ENCODE results near the gene SCAMP1.
"Not testable (repeated sequence)": the region's sequence is repeated elsewhere in the genome, so short reads cannot be mapped to it uniquely, and the experiment has no call there.

SCAMP1 gene

DNA sequence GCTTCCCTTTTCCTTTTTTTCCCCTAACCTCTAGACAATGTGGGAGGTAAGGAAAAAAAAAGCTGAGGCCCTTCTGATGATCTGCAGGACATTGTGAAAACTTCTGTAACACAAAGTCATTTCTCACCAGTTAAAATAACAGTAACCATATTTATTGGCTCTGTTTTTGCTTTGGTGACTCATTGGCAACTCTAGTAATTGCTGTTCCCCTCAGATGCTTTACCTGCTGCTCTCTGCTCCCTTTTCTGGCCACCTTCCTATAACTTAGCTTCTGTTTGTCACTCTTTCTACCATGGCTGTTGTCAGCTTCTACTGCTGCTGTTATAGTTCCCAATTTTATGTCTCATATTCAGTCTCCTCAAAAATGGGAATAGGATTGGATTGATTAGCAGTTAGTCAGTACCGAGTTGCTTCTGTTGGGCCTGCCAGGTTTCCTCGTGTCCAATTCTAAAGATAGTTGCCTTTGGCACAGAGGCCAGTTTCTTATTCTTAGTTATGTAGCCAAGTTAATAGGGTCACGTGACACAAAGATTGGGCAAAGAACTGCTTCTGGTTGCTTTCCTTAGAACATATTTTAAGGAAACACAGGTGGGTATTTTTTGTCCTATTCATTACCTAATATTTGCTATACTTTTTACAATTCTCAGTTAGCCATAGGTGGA lies 16.8 kb downstream of the SCAMP1 start:
- no peak for DNase-seq
- in situ Hi-C loops (cut with HindIII; ENCODE audit: low pct_ligation_motif_present, low sequenced_read_pairs): no loop called here
- Histone ChIP-seq H3K27ac (no peak overlapping the region), H3K36me3 (replicated peaks) (no peaks in the 10 kb centered on the region), H3K4me3 (ENCODE audit: low read depth, low read length) (no peak overlapping the region), H3K27me3 (replicated peaks) (no peaks in the 10 kb centered on the region)
- TF ChIP-seq, protein P1, sequence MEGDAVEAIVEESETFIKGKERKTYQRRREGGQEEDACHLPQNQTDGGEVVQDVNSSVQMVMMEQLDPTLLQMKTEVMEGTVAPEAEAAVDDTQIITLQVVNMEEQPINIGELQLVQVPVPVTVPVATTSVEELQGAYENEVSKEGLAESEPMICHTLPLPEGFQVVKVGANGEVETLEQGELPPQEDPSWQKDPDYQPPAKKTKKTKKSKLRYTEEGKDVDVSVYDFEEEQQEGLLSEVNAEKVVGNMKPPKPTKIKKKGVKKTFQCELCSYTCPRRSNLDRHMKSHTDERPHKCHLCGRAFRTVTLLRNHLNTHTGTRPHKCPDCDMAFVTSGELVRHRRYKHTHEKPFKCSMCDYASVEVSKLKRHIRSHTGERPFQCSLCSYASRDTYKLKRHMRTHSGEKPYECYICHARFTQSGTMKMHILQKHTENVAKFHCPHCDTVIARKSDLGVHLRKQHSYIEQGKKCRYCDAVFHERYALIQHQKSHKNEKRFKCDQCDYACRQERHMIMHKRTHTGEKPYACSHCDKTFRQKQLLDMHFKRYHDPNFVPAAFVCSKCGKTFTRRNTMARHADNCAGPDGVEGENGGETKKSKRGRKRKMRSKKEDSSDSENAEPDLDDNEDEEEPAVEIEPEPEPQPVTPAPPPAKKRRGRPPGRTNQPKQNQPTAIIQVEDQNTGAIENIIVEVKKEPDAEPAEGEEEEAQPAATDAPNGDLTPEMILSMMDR (IDR thresholded peaks at IDR 0.05; ENCODE audit: low read depth, low read length, missing control alignments): no peak

DNA sequence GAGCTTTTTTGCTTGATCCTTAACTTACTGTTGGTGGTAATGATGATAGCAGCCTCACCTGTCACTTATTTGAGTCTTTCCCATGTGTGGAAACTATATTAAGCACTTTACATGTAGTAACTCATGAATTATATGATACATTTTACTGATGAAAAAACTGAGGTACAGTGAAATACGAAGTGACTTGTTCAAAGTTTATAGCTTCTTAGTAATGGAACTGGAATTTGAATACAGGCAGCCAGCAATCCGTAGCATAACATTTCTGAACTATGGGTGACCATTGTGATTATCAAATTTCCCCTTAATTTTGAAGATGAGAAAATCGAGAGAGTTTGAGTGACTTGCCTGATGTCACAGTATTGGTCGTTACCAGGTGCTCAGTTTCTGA lies 17.3 kb downstream of the SCAMP1 start:
- no peak for DNase-seq
- H3K4me3 ChIP-seq (ENCODE audit: low read depth, low read length): no peak overlapping the region

DNA sequence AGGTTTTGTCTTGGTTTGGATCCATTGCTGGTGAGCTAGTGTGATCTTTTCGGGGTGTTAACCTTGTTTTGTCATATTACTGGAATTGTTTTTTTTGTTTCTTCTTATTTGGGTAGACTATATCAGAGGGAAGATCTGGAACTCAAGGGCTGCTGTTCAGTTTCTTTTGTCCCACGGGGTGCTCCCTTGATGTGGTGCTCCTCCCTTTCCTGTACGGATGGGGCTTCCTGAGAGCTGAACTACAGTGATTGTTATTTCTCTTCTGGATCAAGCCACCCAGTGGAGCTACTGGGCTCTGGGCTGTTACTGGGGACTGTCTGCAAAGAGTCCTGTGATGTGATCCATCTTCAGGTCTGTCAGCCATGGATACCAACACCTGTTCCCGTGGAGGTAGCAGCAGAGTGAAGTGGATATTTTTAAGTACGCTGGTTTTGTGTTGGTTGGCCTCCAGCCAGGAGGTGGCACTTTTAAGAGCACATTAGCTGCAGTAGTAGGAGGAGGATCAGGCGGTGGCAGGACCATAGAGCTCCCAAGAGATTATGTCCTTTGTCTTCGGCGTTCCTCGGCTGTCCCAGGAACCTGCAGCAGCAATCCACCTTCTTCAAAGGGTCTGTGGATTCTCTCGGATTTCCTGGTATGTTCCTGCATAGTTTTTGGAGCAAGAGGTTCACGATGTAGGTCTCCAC lies 27.2 kb downstream of the SCAMP1 start:
- Histone ChIP-seq H3K27ac (no peak overlapping the region), H3K27me3 (replicated peaks) (no peaks in the 10 kb centered on the region), H3K4me3 (ENCODE audit: low read depth, low read length) (no peak overlapping the region), H3K36me3 (replicated peaks) (no peaks in the 10 kb centered on the region)
- no peak for DNase-seq
- TF ChIP-seq, protein P1 (IDR thresholded peaks at IDR 0.05; ENCODE audit: low read depth, low read length, missing control alignments): no peak
- in situ Hi-C loops (cut with HindIII; ENCODE audit: low pct_ligation_motif_present, low sequenced_read_pairs): no loop called here

More for the DNA sequence above, 17.3 kb downstream of the SCAMP1 start:
- Histone ChIP-seq H3K27me3 (replicated peaks) (no peaks in the 10 kb centered on the region), H3K27ac (no peak overlapping the region), H3K36me3 (replicated peaks) (no peaks in the 10 kb centered on the region)
- in situ Hi-C loops (cut with HindIII; ENCODE audit: low pct_ligation_motif_present, low sequenced_read_pairs): no loop called here
- TF ChIP-seq, protein P1 (IDR thresholded peaks at IDR 0.05; ENCODE audit: low read depth, low read length, missing control alignments): no peak

DNA sequence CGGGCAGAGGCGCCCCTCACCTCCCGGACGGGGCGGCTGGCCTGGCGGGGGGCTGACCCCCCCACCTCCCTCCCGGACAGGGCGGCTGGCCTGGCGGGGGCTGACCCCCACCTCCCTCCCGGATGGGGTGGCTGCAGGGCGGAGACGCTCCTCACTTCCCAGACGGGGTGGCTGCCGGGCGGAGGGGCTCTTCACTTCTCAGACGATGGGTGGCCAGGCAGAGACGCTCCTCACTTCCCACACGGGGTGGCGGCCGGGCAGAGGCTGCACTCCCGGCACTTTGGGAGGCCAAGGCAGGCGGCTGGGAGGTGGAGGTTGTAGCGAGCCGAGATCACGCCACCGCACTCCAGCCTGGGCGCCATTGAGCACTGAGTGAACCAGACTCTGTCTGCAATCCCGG lies 30.9 kb downstream of the SCAMP1 start:
- H3K4me3 ChIP-seq (ENCODE audit: low read depth, low read length); in situ Hi-C loops (cut with HindIII; ENCODE audit: low pct_ligation_motif_present, low sequenced_read_pairs); H3K36me3 ChIP-seq (replicated peaks); DNase-seq; H3K27ac ChIP-seq; H3K27me3 ChIP-seq (replicated peaks): not testable (repeated sequence)

DNA sequence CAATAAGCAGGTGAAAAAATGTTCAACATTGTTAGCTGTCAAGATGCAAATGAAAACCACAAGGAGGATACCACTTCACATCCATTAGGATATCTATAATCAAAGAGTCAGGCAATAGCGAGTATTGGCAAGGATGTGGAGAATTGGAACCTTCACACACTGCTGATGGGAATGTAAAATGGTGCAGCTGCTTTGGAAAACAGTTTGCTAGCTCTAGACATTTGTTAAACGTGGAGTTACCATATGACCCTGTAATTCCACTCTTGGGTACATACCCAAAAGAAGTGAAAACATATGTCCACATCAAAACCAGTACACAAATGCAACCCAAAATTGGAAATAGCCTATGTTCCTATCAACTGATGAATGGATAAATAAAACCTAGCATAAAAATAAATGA lies 37.4 kb downstream of the SCAMP1 start:
- DNase-seq: no peak
- in situ Hi-C loops (cut with HindIII; ENCODE audit: low pct_ligation_motif_present, low sequenced_read_pairs): no loop called here
- Histone ChIP-seq H3K27ac (no peak overlapping the region), H3K36me3 (replicated peaks) (no peaks in the 10 kb centered on the region), H3K4me3 (ENCODE audit: low read depth, low read length) (no peak overlapping the region), H3K27me3 (replicated peaks) (no peaks in the 10 kb centered on the region)
- TF ChIP-seq, protein P1 (IDR thresholded peaks at IDR 0.05; ENCODE audit: low read depth, low read length, missing control alignments): no peak

DNA sequence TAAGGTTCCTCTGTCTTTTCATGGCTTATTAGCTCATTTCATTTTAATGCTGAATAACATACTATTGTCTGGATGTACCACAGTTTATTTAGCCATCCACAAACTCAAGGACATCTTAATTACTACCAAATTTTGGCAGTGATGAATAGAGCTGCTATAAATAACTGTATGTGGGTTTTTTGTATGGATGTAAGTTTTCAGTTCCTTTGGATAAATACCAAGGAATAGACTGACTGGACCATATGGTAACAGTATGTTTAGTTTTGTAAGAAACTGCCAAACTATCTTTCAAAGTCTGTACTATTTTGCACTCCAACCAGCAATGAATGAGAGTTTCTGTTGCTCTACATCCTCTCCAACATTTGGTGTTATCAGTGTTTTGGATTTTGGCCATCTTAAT lies 38.7 kb downstream of the SCAMP1 start:
- Histone ChIP-seq H3K27me3 (replicated peaks) (no peaks in the 10 kb centered on the region), H3K27ac (no peak overlapping the region), H3K4me3 (ENCODE audit: low read depth, low read length) (no peak overlapping the region), H3K36me3 (replicated peaks) (no peaks in the 10 kb centered on the region)
- DNase-seq: no peak
- in situ Hi-C loops (cut with HindIII; ENCODE audit: low pct_ligation_motif_present, low sequenced_read_pairs): no loop called here
- TF ChIP-seq, protein P1 (IDR thresholded peaks at IDR 0.05; ENCODE audit: low read depth, low read length, missing control alignments): no peak
